Activated gamma-delta T cell treated with Interleukin-2 at 50 U/mL for 16 hours (primary cell): ENCODE data around the gene PITX2.

Source experiments
- DNase-seq: peaks from one replicate; pipeline ENCODE4 v3.0.0-alpha.2; 2020

PITX2 gene

DNA sequence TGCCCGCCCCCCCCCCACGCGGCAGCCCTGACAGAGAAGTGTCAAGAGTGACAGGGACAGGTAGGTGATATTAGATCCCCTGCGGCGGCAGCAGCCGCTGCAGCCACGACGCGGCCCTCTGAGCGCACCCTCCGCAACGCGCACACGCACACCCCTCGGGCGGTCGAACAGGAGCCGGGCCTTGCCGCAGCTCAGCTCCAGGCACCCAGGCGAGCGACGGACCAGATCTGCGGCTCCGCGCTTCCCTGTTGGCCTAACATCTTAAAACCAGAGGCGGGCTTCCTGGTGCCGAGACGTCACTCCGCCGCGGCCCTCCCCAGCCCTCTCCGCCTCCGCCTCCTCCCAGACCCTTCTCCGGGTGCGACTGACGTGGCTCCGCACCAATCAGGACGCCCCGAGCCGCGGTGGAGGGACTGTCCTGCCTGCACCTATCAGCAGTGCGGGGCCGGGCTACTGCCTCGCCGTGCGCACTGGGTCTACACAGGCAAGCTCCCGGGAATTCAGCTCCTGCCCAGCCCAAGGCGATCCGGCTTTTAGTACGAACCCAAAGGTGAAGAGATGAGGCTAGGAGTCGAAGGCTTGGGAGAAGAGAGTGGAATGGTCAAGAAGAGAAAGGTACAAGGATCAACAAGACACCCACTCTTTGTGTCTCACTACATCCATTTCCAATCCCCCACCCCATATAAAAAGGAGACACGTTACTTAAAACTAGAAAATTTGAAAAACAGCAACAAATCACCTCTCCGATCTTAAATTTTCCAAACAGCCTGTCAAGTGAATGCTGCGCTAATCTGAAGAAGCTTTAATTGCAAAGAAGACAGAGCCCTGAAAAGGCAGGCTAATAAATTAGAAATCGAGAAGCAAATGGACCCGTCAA is at the start of gene PITX2:
PITX2 (minus strand) TSS at position 237 of the 877 bp plus-strand sequence. CDS start 617 bp downstream, outside the sequence.
- no peak for DNase-seq

DNA sequence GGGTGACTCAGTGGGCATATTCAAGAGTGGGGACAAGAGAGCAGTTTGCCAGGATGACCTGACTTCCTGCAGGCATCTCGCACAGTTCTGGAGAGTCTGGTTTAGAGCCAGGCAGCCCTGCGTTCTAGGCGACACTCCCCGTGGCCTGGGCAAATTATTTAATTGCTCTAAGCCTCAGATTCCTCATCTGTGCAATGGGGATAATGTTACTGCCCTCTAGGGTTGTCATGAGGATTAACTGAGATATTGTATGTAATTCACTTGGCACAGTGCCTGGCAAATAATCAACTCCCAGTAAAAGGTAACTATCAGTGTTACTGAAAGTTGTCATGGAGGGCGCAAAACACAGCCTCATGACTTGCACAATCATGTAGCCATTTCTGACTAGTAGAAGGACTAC is 48.8 kb upstream of the PITX2 start:
- no peak for DNase-seq

DNA sequence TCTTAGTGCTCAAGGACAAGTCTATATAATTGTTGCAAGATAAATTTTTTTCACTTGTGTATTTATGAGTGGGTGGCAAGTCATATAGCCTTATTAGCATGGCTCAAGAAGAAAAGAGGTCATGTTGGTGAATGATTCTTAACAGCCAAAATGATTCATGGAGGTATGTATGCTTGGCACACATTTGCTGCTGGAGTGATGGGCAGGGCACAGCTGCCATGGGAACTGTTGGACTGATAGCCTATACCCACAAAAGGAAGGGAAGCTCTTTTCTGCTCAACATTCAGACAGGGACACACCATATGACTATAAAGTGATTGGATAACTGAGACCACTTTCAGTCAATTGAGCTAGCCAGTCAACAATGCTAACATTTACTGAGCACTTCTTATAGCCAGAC is 46.8 kb upstream of the PITX2 start:
- no peak for DNase-seq

DNA sequence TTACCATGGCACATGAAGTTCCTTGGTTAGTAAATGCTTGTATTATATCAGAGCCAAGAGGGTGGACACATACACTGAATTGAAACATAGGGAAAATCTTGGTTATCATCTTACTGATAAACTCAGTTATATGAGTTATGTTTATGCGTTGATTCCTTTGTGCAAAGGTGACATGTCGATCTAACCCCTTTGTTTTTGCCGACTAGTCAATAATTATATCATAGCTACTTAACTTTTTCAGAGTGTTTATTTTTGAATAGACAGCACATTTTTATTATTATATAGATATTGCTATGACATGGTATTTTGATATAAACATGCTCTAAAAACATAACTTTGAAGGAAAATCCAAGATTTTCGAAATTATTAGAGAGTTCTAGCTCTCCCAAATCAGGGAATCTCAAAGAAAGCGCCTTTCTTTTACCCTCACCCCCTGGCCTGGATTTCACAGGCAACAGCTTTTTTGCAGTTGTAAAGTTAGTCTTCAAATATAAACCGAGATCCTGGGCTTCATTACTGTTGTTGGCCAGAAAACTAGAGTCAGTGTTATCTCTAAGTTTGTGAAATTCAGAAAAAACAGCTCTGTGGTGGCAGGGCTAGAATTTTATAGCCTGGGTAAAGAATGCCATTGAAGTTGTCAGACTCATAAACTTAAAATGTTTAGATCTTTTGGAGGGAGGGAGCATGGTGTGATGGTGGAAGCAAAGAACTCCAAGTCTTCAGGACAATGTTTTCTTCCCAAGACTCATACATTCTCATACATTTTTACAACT is 45.8 kb upstream of the PITX2 start:
- no peak for DNase-seq

DNA sequence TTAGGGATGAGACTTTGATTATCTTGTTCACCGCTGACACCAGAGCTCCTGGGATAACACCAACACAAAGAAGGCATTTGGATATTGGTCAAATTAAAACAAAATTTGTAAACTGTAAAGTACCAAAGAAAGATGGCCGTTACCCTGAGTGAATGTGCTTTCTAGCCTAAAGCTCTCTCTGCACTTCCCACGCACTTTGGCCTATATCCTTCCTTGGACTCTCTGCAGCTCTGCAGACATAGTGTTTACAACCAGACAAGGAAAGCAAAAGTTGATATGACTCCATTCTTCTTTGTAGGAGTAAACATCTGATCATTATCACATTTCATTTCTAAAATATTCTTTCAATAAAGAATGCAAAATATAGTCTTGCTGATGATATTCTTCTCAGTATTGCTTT is 44.8 kb upstream of the PITX2 start:
- no peak for DNase-seq

DNA sequence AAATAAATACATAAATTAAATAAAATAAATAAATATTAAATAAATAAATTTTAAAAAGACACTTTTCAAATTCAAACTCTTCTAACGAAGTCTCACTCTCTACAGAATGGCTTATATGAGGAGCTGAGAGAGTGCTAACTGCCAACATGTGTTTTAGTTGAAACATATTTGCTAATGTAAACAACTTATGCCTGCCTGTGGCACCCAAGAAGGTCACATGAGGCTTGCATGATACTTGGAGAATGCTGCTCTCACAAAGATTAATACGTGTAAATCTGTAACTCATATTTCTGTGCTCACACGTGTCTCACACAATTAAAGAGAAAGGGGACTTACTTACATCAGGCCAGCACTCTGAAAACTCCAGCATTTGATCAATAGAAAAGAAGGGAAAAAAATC is 43.2 kb upstream of the PITX2 start:
- no peak for DNase-seq

DNA sequence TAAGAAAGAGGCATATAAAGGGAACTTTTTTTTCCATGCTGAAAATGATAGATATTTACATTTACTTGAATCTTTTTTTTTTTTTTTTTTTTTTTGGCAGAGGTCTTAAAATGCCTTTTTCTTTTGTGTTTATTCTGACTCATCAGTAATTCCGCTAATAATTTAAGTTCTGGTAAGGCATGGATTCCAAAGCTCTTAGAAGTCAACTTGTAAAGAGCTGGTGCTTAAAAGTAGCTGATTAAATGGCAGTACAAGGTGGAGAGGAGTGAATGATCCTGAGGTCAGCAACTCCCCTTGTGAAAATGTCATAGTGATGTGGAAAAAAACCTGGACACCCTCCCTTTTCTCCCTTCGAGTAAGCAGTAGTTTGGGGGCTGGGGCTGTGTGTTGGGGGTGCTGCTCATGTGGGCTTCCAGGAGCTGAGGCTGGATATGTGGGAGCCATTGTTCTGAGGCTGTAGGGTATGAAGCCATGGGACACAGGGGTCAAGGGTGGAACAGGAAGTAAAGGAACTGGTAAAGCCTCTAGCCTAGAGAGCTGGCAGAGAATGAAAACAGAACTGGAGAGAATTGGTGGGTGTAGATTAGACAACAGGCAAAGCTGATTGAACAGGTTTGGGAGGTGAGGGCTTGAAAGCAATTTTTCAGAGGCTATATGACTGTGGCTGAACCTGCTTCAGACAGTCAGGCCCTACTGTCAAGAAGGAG is 41.0 kb upstream of the PITX2 start:
- no peak for DNase-seq

DNA sequence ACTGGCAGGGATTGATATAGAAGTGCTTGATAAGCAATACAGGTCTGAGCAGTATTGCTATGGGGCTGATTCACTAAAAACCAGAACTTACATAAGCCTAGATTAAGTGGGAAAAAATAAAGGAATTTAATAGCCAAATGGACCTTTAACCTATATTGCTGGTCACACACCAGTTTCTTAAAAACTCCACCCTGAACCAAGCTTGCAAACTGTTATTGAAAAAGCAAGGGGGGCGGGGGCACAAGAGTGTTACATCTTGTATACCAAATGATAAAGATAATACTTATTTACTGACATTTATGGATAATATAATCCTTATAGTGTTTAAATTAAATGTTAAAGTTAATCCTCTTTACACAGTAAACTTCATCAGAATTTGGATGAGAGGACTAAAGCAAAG is 40.3 kb upstream of the PITX2 start:
- DNase-seq, result no peak

DNA sequence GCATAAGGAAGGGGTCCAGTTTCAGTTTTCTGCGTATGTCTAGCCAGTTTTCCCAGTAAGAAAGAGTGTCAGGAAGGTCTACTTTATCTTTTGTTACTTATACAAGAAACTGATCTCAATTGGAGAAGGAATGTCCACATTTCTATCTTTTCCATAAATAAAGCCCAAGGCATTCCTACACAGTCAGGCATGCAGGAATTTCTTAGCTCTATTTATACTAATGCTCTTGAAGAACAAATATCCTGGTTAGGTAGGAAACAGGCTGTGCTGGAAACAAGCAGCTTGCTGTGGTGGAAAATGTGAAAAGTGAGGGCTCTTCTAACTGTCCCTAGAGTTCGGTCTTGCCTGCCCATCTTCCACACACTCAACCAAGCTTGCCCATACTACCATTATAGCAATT is 37.9 kb upstream of the PITX2 start:
- DNase-seq, result no peak

DNA sequence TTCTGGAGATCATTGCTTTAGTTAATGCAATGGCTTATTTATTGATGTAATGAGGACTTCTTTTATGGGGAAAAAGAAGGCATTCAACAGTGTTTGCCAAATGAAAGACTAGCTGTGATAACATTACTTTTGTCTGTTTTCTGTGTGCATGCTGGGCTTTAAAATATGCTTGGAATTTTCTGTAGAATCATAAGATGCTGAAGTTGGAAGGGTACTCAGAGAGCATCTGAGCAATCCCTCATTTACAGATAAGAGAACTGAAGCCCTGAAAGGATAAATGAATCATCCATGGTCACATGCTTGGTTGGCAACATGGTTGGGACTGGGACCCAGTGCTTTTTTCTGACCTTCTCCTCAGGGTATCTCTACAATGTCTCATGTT is 31.4 kb upstream of the PITX2 start:
- no peak for DNase-seq

DNA sequence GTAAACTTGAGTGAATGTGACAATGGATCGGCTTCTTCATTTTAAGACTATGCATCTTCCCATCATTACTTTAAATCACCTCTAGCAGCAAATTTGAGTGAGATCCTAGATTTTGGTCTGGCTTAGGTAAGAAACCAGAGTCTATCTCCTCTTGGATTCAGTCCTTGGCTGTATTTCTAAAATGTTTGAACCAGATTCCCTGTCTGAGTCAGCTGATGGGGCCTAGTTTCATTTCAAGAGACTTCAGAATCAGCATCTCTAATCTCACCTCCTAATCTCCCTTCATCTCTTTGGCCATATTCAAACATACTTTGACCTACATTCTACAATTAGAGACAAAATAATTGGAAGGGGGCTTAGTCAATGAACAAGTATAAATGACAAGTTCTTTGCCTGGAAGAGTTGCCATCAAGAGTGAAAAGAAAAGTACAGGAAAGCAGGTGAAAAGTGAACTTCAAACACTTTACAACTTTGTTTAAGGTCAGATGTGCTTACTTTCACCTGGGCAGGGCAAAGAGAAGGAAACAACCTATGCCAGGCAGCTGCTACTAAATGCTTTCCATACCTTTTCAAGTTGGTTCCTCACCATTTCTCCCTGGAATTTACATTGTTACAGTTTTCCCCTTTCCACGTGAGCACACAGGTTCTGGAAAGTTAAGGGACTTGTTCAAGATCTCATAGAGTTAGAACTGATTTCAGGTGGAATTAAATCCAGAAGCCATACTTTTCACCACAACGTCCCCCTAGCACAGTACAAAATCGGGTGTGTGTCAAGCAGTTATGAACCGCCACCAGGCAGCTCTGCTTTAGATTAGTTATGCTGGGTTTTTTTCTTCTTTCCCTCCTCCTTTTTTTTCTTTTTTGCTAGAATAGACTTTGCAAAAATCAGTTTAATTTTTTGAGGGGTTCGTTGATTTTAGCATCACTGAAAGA is 30.7 kb upstream of the PITX2 start:
- DNase-seq, result no peak

DNA sequence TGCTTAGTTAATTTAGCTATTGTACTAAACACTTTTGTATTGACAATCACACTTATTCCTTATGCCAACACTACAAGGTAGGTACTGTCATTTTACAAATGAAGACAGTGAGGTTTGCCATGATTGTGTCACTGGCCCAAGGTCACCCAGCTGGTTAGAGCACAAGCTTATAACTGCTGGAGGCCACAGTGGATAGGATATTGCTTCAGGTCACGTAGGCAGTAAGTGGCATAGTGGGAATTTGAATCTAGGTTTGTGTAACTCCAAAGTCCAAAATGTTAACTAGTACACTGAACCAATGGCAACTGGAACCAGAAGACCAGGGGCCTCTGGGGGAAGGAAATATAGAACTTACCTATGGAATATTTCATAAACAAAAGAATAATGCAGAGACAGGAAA is 21.1 kb upstream of the PITX2 start:
- no peak for DNase-seq

DNA sequence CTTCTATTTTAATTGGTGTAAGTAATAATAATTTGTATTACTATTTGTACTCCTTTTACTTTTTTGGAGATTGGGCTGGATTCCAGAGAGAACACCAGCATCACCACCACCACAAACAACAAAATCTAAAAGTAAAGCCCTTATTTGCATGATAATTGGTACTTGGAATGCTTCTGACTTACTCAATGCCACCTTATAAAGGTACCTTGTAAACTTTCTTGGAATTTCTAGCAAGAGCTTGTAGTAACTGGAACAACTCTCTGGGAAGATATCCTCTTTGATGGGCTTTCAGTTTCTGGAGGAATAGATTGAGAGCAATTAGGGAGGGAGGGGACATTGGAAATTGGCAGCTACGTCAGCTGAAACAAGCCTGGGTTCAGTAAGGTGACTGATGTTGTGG is 20.2 kb upstream of the PITX2 start:
- DNase-seq, result no peak

DNA sequence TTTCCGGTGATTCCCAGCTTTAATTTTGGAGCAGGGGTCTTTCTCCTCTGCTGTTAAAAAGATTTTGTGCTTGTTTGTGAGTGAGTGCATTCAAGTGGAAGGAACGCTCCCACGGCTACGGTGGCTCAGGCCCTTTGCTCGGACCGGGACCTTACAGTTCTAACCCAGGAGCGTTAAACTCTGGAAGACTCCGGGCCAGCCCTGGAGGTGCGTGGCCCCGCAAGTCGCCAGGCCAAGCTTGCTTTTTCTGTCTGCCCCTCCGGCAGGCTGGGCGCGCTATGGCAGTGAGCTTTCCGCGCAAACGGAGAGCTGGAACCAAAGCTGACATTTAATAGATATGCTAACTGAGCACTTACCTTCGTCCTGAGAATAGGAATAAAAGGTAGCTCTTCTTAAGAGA is 18.3 kb upstream of the PITX2 start:
- no peak for DNase-seq

DNA sequence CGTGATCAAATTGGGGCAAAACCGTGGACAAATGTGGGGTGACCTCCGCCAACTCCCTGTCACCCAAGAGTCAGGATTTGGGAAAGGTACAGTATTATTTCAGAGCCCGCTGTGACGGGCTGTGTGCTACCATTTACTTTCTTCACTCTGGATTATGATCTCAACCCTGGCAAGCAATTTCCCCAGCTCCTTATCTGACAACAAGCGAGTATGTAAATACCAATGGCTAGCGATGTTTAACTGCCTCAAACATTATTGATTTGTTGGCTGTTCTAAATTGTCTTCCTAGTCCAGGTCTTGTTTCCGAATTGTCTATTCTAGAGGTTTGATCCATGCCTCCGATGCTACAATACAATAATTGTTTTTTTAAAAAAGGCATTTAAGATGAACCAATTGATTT is 17.7 kb upstream of the PITX2 start:
- DNase-seq, result no peak

DNA sequence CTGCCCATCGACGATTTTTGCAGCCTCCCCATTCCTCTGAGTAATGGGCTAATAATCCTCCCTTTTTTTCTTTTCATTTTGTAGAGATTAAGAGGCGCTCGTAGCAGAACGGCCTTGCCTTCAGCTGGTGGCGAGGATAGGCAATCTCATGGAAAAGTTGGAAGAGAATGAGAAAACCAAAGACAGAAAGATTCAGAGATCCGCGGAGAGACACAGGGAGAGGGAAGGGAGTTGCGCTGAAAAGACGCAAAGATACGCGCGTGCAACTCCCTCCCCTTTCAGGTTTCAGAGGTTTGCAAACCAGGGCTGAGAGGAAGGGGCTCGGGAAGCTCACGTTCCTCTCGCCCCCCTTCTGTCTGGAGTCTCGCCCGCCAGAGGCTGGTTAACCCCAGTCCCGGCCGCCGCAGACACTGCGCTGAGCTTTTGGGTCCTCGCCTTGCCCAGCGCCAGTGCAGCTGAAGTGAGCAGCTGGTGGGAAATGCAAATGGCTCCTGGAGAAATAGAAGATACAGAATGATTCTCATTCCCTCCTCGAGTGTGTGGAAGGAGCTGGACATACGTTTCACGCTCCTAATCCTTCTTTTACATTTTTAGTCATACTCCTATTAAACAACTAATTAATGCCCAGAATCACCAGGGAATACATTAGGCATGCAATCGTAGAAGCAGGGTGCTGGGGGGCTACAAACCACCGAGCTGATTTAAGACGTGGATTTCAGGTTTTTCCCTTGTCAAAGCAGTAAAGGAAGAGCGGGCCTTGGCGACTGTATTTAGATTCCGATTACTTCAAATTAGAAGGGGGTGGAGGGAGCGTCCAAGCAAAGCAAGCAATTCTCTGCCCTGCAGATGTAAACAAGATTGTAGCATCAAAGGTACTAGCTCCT is 16.6 kb upstream of the PITX2 start:
- DNase-seq, result no peak

DNA sequence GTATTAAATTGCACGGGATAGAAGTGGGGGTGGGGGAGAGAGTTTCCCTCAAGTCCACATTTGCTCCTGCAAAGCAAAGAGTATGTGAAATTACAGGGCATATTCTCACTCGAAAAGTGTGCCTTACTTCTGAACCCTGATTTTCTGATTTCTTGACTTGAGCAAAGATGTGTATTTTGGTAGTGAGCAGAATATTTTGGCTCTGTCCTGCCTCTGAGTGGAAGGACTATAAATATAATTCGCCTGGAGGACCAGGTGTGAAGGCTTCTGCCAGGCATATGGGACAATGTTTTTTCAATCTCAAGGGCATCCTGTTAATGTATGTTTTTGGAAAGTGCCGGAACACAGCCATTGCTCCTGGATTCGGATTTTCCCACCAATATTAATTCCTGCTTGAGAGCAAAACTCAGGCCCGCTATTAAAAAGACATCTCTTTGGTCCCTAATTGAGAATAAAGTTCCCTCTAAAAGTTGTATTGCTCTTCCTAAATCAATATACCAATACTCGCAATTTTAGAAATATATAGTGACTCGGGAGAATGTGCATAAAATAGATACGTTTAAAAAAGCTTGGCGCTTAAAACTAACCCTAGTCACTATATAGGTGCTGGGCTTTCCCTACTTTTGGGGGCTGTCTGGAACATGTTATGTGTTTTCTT is 15.3 kb upstream of the PITX2 start:
- no peak for DNase-seq

DNA sequence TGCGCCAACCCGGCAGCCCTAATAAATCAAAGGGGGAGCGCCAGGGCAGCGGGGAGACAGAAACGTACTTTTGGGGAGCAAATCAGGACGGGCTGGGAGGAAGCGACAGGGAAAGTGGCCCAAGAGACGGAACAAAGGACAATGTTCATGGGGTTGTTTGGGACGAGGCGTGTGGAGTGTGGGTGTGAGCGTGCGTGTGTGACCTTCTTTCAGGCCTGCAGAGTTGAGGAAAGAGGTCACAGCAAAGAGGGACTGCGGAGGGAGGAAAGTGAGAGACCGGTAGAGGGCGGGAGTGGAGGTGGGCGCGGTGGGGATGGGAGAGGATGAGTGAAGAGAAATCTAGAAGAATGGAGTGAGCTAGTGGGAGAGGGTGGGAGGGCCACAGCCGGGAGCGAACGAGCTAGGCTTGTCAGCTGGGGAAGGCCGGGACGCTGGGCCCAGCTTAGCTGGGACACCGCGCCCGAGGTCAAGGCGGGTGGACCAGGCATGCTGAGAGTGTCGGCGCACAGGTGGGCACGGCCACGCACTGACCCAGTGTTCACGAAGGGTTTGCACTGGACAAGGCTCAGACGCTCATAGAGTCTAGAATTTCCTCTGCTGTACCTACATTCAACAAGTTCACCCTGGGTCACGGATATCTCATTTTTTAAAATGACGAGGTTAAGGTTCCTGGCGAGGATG is 14.7 kb upstream of the PITX2 start:
- DNase-seq, result no peak

DNA sequence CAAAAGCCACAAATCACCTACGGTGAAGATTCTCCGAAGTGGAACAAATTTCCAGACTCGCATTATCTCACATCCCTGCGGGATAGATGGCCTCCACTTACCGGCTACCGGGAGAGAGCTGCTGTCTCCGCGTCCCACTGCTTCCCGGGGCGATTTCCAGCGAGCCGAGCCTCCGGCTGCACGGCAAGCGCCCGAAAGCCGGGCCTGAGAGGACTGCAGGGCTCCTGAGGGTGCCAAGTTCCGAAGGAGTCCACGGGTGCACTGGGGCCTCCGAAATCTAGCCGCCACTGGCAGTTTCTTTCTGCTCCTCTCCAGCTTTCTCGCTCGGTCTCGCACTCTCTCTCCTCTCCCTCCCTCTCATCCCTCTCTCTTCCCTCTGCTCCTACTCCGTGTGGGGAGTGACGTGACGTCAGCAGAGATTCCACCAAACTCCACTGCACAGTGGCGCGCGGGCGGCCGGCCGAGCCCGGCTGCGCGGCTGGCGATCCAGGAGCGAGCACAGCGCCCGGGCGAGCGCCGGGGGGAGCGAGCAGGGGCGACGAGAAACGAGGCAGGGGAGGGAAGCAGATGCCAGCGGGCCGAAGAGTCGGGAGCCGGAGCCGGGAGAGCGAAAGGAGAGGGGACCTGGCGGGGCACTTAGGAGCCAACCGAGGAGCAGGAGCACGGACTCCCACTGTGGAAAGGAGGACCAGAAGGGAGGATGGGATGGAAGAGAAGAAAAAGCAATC is 14.0 kb upstream of the PITX2 start:
- DNase-seq, result no peak
